ENCODE measurements around the gene TCF4. TPM values are rescaled to one million over a fixed set of nuclear protein-coding genes. Genes with fewer than 3 reads are reported as not detected.

Gene TCF4
- polyA plus RNA-seq, 1 donor (not counting 4 experiments of a cell fraction or from before 2014, with no cell fraction given), result 9.7 TPM

DNA sequence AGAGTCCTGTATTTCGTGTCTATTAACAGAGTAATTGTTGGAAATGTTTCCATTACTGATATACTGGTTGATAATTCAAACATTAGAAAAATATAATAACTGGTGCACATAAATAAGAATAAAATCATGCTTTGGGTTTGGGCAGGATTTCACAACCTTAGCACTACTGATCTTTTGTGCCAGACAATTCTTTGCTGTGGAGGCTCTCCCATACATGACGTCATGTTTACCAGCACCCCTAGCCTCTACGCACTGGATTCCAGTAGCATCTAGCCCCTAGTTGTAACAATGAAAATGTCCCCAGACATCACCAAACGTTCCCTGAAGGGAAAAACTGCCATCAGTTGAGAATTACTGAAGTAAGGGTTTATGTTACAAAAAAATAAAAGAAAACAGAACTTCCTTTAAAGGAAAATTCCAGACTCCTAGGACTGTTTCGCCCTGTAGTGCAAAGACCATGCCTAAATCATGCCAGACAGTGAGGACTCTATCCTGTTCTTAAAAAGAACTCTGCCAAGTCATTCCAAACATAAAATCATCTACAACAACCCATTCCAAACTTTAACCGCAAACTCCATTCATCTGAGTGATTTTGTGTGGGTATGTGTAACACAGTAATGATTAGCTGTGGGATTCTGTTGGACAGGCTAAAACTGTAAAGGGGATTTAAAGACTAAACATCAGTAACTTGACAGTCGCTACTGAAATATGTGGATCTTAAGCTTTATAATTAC is 315.3 kb downstream of the TCF4 start:
- no peak for FAIRE-seq
- H3K4me2 ChIP-seq (ENCODE audit: control insufficient read depth, extremely low read depth, insufficient read depth, low read depth, low read length), result no peak overlapping the region
- H2AFZ ChIP-seq (ENCODE audit: control insufficient read depth, low read length), result no peak overlapping the region
- no peaks in the 10 kb centered on the region for H4K20me1 ChIP-seq (ENCODE audit: control insufficient read depth, extremely low read depth, insufficient read depth, low read length)
- dilution Hi-C loops (cut with MboI; ENCODE audit: extremely low pct_ligation_motif_present, low sequenced_read_pairs), result no loop called here
- H3K36me3 ChIP-seq (ENCODE audit: control insufficient read depth in 2 of 2, extremely low read depth in 1 of 2, insufficient read depth in 2 of 2, low read length in 2 of 2), result no peaks in the 10 kb centered on the region
- no peak for TF ChIP-seq EZH2 (IDR thresholded peaks at IDR 0.05; ENCODE audit: low read length)
- TF ChIP-seq CTCF (optimal IDR thresholded peaks at IDR 0.05 in 1 of 3, IDR thresholded peaks at IDR 0.05 in 1 of 3, conservative IDR thresholded peaks at IDR 0.05 in 1 of 3; ENCODE audit: extremely low read depth in 1 of 3, insufficient read depth in 2 of 3, low read length in 3 of 3), result no peak
- no peak overlapping the region for H3K4me3 ChIP-seq (ENCODE audit: control insufficient read depth in 2 of 3, extremely low read depth in 1 of 3, insufficient read depth in 2 of 3, low read depth in 1 of 3, low read length in 3 of 3)
- H3K79me2 ChIP-seq (ENCODE audit: control insufficient read depth, insufficient read depth, low read length), result no peaks in the 10 kb centered on the region
- no peak overlapping the region for H3K27ac ChIP-seq (ENCODE audit: control insufficient read depth, insufficient read depth, low read length)
- H3K27me3 ChIP-seq (ENCODE audit: control insufficient read depth, extremely low read depth, insufficient read depth, low read length), result no peaks in the 10 kb centered on the region
- no peaks in the 10 kb centered on the region for H3K4me1 ChIP-seq (ENCODE audit: control insufficient read depth, extremely low read depth, insufficient read depth, low read length)
- no peak for DNase-seq (ENCODE audit: low read depth, low spot score)
- H3K9me3 ChIP-seq (ENCODE audit: control insufficient read depth, low read depth, low read length), result no peaks in the 10 kb centered on the region
- no peaks in the 10 kb centered on the region for H3K9me1 ChIP-seq (ENCODE audit: control insufficient read depth, extremely low read depth, insufficient read depth, low read length)
- H3K9ac ChIP-seq (ENCODE audit: control insufficient read depth, extremely low read depth, insufficient read depth, low read length), result no peak overlapping the region

- Histone ChIP-seq H3K9ac (ENCODE audit: control insufficient read depth, extremely low read depth, insufficient read depth, low read length) (no peak overlapping the region), H3K27me3 (ENCODE audit: control insufficient read depth, extremely low read depth, insufficient read depth, low read length) (no peaks in the 10 kb centered on the region), H2AFZ (ENCODE audit: control insufficient read depth, low read length) (no peak overlapping the region), H3K36me3 (ENCODE audit: control insufficient read depth in 2 of 2, extremely low read depth in 1 of 2, insufficient read depth in 2 of 2, low read length in 2 of 2) (no peaks in the 10 kb centered on the region), H3K4me1 (ENCODE audit: control insufficient read depth, extremely low read depth, insufficient read depth, low read length) (peaks cover 8% of the 10 kb centered on the region), H3K4me3 (ENCODE audit: control insufficient read depth in 2 of 3, extremely low read depth in 1 of 3, insufficient read depth in 2 of 3, low read depth in 1 of 3, low read length in 3 of 3) (no peak overlapping the region), H4K20me1 (ENCODE audit: control insufficient read depth, extremely low read depth, insufficient read depth, low read length) (no peaks in the 10 kb centered on the region), H3K9me3 (ENCODE audit: control insufficient read depth, low read depth, low read length) (no peaks in the 10 kb centered on the region), H3K9me1 (ENCODE audit: control insufficient read depth, extremely low read depth, insufficient read depth, low read length) (no peaks in the 10 kb centered on the region), H3K27ac (ENCODE audit: control insufficient read depth, insufficient read depth, low read length) (no peak overlapping the region), H3K79me2 (ENCODE audit: control insufficient read depth, insufficient read depth, low read length) (no peaks in the 10 kb centered on the region), H3K4me2 (ENCODE audit: control insufficient read depth, extremely low read depth, insufficient read depth, low read depth, low read length) (no peak overlapping the region)
- peak; percentile 20 for FAIRE-seq
- DNase-seq (ENCODE audit: low read depth, low spot score), result no peak
- TF ChIP-seq EZH2 (IDR thresholded peaks at IDR 0.05; ENCODE audit: low read length), result no peak
- no peak for TF ChIP-seq CTCF (optimal IDR thresholded peaks at IDR 0.05 in 1 of 3, IDR thresholded peaks at IDR 0.05 in 1 of 3, conservative IDR thresholded peaks at IDR 0.05 in 1 of 3; ENCODE audit: extremely low read depth in 1 of 3, insufficient read depth in 2 of 3, low read length in 3 of 3)
- dilution Hi-C loops (cut with MboI; ENCODE audit: extremely low pct_ligation_motif_present, low sequenced_read_pairs), result no loop called here
Measured at GRCh38 chr18:55269622-55270021, 318.4 kb downstream of the TCF4 start.

Data from keratinocyte (primary cell).